ENCODE measurements around the gene KLF4. TPM values are rescaled to one million over a fixed set of nuclear protein-coding genes. Genes with fewer than 3 reads are reported as not detected.

Gene KLF4
- total RNA-seq, result 0.65 and 1.6 TPM in 2 replicates

DNA sequence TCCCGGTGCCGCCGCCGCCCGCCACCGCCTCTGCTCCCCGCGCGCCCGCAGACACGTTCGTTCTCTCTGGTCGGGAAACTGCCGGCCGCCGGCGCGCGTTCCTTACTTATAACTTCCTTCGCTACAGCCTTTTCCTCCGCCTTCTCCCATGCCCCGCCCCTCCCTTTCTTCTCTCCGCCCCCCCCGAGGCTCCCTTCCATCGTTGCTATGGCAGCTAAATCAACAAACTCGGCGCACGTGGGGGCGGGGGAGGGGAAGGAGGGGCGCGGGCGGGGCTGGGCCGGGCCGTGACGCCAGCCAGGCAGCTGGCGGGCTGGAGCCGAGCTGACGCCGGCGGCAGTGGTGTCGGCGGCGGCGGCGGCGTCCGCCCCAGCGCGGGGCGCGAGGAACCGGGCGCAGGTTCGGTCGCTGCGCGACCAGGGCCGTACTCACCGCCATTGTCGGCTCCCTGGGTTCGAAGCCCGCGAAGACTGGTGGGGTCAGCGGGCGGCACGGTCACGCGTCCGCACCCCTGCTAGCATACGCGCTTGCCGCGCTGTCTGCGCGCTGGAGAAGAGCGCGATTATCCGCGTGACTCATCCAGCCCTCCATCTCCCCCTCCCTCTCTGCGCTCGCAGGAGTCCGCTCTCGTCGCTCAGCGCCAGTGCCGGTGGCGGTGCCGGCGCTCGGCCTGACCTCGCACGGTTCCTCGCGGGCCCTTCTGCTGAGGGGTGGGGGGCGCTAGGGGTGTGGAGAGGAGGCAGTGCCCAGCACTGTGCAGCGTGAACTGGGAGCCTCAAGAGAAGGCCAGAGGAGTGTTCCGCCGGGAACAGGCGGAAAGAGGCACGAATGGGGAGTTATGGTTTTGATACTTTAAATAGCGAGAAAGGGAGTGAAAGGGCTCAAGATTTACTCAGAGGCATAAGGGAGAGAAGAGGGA, at the start of gene KLF4:
Gene KLF4, minus strand, starts transcription at position 83 of the 919 bp plus-strand sequence. CDS start 597 bp downstream, outside the sequence.

Other genes starting within 250 kb of the KLF4 start
- gene RAD23B, start 206.5 kb downstream of the KLF4 start, total RNA-seq, result 62.3 and 78.6 TPM in 2 replicates